HepG2 (cell line): ENCODE data around the gene CSNK1A1. TPM values are rescaled to one million over a fixed set of nuclear protein-coding genes. Genes with fewer than 3 reads are reported as not detected.

Source experiments
- ATAC-seq: fragments of 200-7000 bp; cut with Tn5 transposase; 3 replicates; pipeline ENCODE4 v1.9.1; 2020; ENCODE audit warnings: mild to moderate bottlenecking, moderate library complexity
- Bru-seq: library from RNA; stranded (reverse); fragments of 400-500 nt; gene quantifications from one replicate; lab custom pipeline; 2021; lab: Mats Ljungman, UMichigan
- BruChase-seq, 2 experiments: library from RNA; stranded (reverse); fragments of 400-500 nt; gene quantifications; one replicate each; lab custom pipeline; 2021; lab: Mats Ljungman, UMichigan
- BruUV-seq: library from RNA; stranded (reverse); fragments of 400-500 nt; replicated peaks from 2 replicates; lab custom pipeline; 2021; lab: Mats Ljungman, UMichigan
- CTCF ChIA-PET: fragments of 300-600 bp; formaldehyde crosslinking; extraction: SDS; loops from one replicate; lab custom pipeline; 2021; ENCODE audit warnings: low total read pairs, inconsistent platforms, low intra/inter-chr PET ratio; lab: Yijun Ruan, JAX
- POLR2A ChIA-PET: fragments of 350-600 bp; sonication (Branson Sonifier 250); formaldehyde crosslinking; loops from one replicate; lab custom pipeline; 2020; ENCODE audit warnings: antibody characterized with exemption, inconsistent platforms; lab: Yijun Ruan, JAX
- DNase-seq: peaks from one replicate; pipeline ENCODE4 v3.0.0-alpha.2; 2015; ENCODE audit warnings: low spot score
- FAIRE-seq: peaks from 3 replicates; lab custom pipeline; 2011; peaks lifted over from hg19 to GRCh38; lab: Jason Lieb, UNC
- H2AFZ ChIP-seq: one replicate; pipeline ENCODE4 v1.6.1; 2011; ENCODE audit warnings: low read length, inconsistent platforms
- H3K27ac ChIP-seq: fragments of 300-600 bp; 3 replicates; pipeline ENCODE4 v1.8.0; 2011; ENCODE audit warnings: mixed run types, mild to moderate bottlenecking, mixed read lengths, low read length, inconsistent platforms; ENCODE audit not compliant: insufficient read depth; ENCODE audit errors: extremely low read length
- H3K27me3 ChIP-seq, 2 experiments: fragments of 200-600 bp in 1 of 2; 2 replicates in 1 of 2; 3 replicates in 1 of 2; pipeline versions ENCODE4 v1.6.0 to v1.8.0; 2011; ENCODE audit warnings: low read length in 2 of 2, mild to moderate bottlenecking in 2 of 2, moderate library complexity in 2 of 2, inconsistent platforms in 1 of 2; ENCODE audit not compliant: insufficient read depth in 2 of 2, control insufficient read depth in 1 of 2
- H3K36me3 ChIP-seq, 2 experiments: fragments of 200-600 bp in 1 of 2; replicated peaks in 1 of 2; 2 replicates in 1 of 2; 3 replicates in 1 of 2; pipeline versions ENCODE4 v1.5.1 to v1.8.0; 2011; ENCODE audit warnings: low read length in 2 of 2, inconsistent platforms in 1 of 2; ENCODE audit not compliant: insufficient read depth in 2 of 2, control insufficient read depth in 1 of 2
- H3K4me1 ChIP-seq: 2 replicates; pipeline ENCODE4 v1.5.1; 2012; ENCODE audit warnings: low read length, inconsistent platforms; ENCODE audit not compliant: insufficient read depth
- H3K4me2 ChIP-seq: 2 replicates; pipeline ENCODE4 v1.6.0; 2011; ENCODE audit warnings: low read depth, low read length, inconsistent platforms
- H3K4me3 ChIP-seq, 3 experiments: fragments of 200-600 bp in 1 of 3; sonication (generic), shearing (Covaris generic) in 1 of 3; replicated peaks in 1 of 3; 2 replicates each; pipeline ENCODE4 v1.5.1; 2011 to 2016; ENCODE audit warnings: low read length in 3 of 3, inconsistent platforms in 2 of 3, low read depth in 2 of 3, mild to moderate bottlenecking in 2 of 3, control low read depth in 1 of 3, mixed read lengths in 1 of 3; ENCODE audit not compliant: insufficient read depth in 1 of 3
- H3K79me2 ChIP-seq: one replicate; pipeline ENCODE4 v1.6.1; 2011; ENCODE audit warnings: low read length, inconsistent platforms; ENCODE audit not compliant: insufficient read depth
- H3K9ac ChIP-seq: 2 replicates; pipeline ENCODE4 v1.6.0; 2011; ENCODE audit warnings: mild to moderate bottlenecking, low read depth, low read length, inconsistent platforms; ENCODE audit not compliant: insufficient read depth
- H3K9me3 ChIP-seq: 2 replicates; pipeline ENCODE4 v1.5.1; 2012; ENCODE audit warnings: mild to moderate bottlenecking, low read length
- H4K20me1 ChIP-seq: 2 replicates; pipeline ENCODE4 v1.6.0; 2011; ENCODE audit warnings: inconsistent platforms, mild to moderate bottlenecking, low read length, moderate library complexity; ENCODE audit not compliant: insufficient read depth
- HNRNPK ChIP-seq: fragments of 200-400 bp; formaldehyde crosslinking; IDR thresholded peaks from 2 replicates; pipeline ENCODE4 v1.6.1; 2018; ENCODE audit warnings: low read length, low read depth, moderate library complexity, mild to moderate bottlenecking; ENCODE audit not compliant: poor library complexity, severe bottlenecking
- HOXD1 ChIP-seq: sonication (generic); formaldehyde crosslinking; IDR thresholded peaks from 2 replicates; pipeline ENCODE4 v1.5.0; 2020; ENCODE audit warnings: missing genetic modification reagents
- PBX2 ChIP-seq: IDR thresholded peaks from 2 replicates; pipeline ENCODE4 v1.6.1; 2016; ENCODE audit warnings: control low read depth
- RARA ChIP-seq: IDR thresholded peaks from 2 replicates; pipeline ENCODE4 v1.6.1; 2016; ENCODE audit warnings: missing genetic modification reagents, missing compliant biosample characterization
- TBP ChIP-seq: sonication (generic); formaldehyde crosslinking; IDR thresholded peaks from 2 replicates; pipeline ENCODE4 v1.5.0; 2020; ENCODE audit warnings: missing genetic modification reagents
- THYN1 ChIP-seq: sonication (generic); formaldehyde crosslinking; IDR thresholded peaks from 2 replicates; pipeline ENCODE4 v1.8.1; 2023; ENCODE audit warnings: low read depth, mild to moderate bottlenecking, moderate library complexity, missing genetic modification reagents, borderline replicate concordance
- TSC22D2 ChIP-seq: sonication (generic); formaldehyde crosslinking; IDR thresholded peaks from 2 replicates; pipeline ENCODE4 v1.5.1; 2020; ENCODE audit warnings: missing genetic modification reagents, mild to moderate bottlenecking, borderline replicate concordance
- ZNF441 ChIP-seq: sonication (generic); formaldehyde crosslinking; IDR thresholded peaks from 2 replicates; pipeline ENCODE4 v1.7.0; 2021; ENCODE audit warnings: missing genetic modification reagents, borderline replicate concordance
- ZNF597 ChIP-seq: sonication (generic); formaldehyde crosslinking; IDR thresholded peaks from 2 replicates; pipeline ENCODE4 v1.5.0; 2020; ENCODE audit warnings: missing genetic modification reagents
- WGBS: methylation state at CpG from one replicate; pipeline ENCODE4 v1.1.6; 2017; ENCODE audit warnings: low lambda C conversion rate; 5-methylcytosine and 5-hydroxymethylcytosine counted together
- in situ Hi-C: cut with HindIII; loops from 2 replicates; pipeline ENCODE4 v1.10.0; 2017; ENCODE audit warnings: low pct_unique_long_range_greater_than_20kb; ENCODE audit not compliant: extremely low pct_ligation_motif_present
- intact Hi-C: fragments of 100-400 bp; cut with micrococcal nuclease; formaldehyde crosslinking; loops from one replicate; pipeline ENCODE4 v1.10.0; 2022; ENCODE audit not compliant: unreplicated experiment
- long read RNA-seq, 2 experiments: library from RNA in 1 of 2; library from polyadenylated mRNA in 1 of 2; stranded (forward) in 1 of 2; unstranded in 1 of 2; transcript quantifications; one replicate each; pipeline ENCODE4 v2.0.0, GENCODE V29; 2019 to 2022
- polyA minus RNA-seq, 3 experiments: library from RNA; depleted of rRNA, polyadenylated mRNA; stranded (reverse); fragments of >200 nt; gene quantifications; 2 replicates each; pipeline ENCODE4 v1.2.3, GENCODE V29; 2011; ENCODE audit warnings: low replicate concordance in 1 of 3
- polyA plus RNA-seq, 8 experiments: library from polyadenylated mRNA; depleted of rRNA in 3 of 8; stranded (reverse) in 7 of 8; unstranded in 1 of 8; fragments of >200 nt; fragmentation: Illumina TruSeq in 4 of 8; extraction: Trizol in 4 of 8; gene quantifications; 2 replicates each; pipeline versions ENCODE4 v1.2.1 to v1.2.3, GENCODE V29; 2011 to 2016; ENCODE audit warnings: low read depth in 4 of 8, missing spikeins in 1 of 8, mixed read lengths in 1 of 8; ENCODE audit not compliant: insufficient read depth in 1 of 8
- total RNA-seq, 5 experiments: library from RNA; depleted of rRNA; stranded (reverse); fragments of >200 nt; fragmentation: Illumina TruSeq; extraction: Trizol; gene quantifications; 2 replicates each; pipeline ENCODE4 v1.2.3, GENCODE V29; 2016; ENCODE audit warnings: low read depth in 1 of 5
- TF ChIP-seq, protein P1 (sequence below): sonication (generic); formaldehyde crosslinking; IDR thresholded peaks from 2 replicates; pipeline ENCODE4 v1.5.1; 2020; ENCODE audit warnings: missing genetic modification reagents, mild to moderate bottlenecking, borderline replicate concordance

CSNK1A1 gene
- total RNA-seq (2016; rRNA removed; fragmentation: Illumina TruSeq; extraction: Trizol) (149 and 210 TPM in 2 replicates), polyA plus RNA-seq (2011; rRNA removed) (77.3 and 89.0 TPM in 2 replicates), polyA minus RNA-seq (2011; rRNA and poly(A)+ RNA removed; ENCODE audit: low replicate concordance) (117 and 141 TPM in 2 replicates), Bru-seq, nascent RNA (percentile 97 among the genes with signal in this experiment), BruChase-seq, experiment 1, labeled RNA remaining after a 6-hour chase (percentile 93 among the genes with signal in this experiment), BruChase-seq, experiment 2, labeled RNA remaining after a 2-hour chase (percentile 92 among the genes with signal in this experiment)
- 27.1 and 35.7 TPM in 2 replicates for total RNA-seq (2016; cell fraction: cytosol; rRNA removed; fragmentation: Illumina TruSeq; extraction: Trizol; ENCODE audit: low read depth)
- total RNA-seq (2016; cell fraction: insoluble cytoplasmic fraction; rRNA removed; fragmentation: Illumina TruSeq; extraction: Trizol) = 145 and 212 TPM in 2 replicates
- 84.4 and 87.9 TPM in 2 replicates for total RNA-seq (2016; cell fraction: membrane; rRNA removed; fragmentation: Illumina TruSeq; extraction: Trizol)
- total RNA-seq (2016; cell fraction: nucleus; rRNA removed; fragmentation: Illumina TruSeq; extraction: Trizol) = 98.3 and 111 TPM in 2 replicates
- polyA plus RNA-seq (2011; cell fraction: cytosol; rRNA removed) = 49.1 and 57.0 TPM in 2 replicates
- polyA plus RNA-seq (2011; cell fraction: nucleus; rRNA removed) = 50.7 and 55.7 TPM in 2 replicates
- 65.5 and 78.7 TPM in 2 replicates for polyA plus RNA-seq (2012)
- 15.0 and 20.3 TPM in 2 replicates for polyA plus RNA-seq (2016; cell fraction: cytosol; fragmentation: Illumina TruSeq; extraction: Trizol; ENCODE audit: low read depth)
- polyA plus RNA-seq (2016; cell fraction: insoluble cytoplasmic fraction; fragmentation: Illumina TruSeq; extraction: Trizol; ENCODE audit: low read depth) = 121 and 123 TPM in 2 replicates
- 29.6 and 36.5 TPM in 2 replicates for polyA plus RNA-seq (2016; cell fraction: membrane; fragmentation: Illumina TruSeq; extraction: Trizol; ENCODE audit: low read depth)
- polyA plus RNA-seq (2016; cell fraction: nucleus; fragmentation: Illumina TruSeq; extraction: Trizol; ENCODE audit: insufficient read depth, low read depth) = 67.9 and 69.0 TPM in 2 replicates
- polyA minus RNA-seq (2011; cell fraction: cytosol; rRNA and poly(A)+ RNA removed) = 108 and 126 TPM in 2 replicates
- polyA minus RNA-seq (2011; cell fraction: nucleus; rRNA and poly(A)+ RNA removed) = 187 and 216 TPM in 2 replicates
- long read RNA-seq, experiment 1, full-length matches to known transcripts = 77 of 198 reads
- long read RNA-seq, experiment 1, partial matches to known transcripts = 56 of 198 reads
- long read RNA-seq, experiment 1, other reads (novel, unspliced or antisense) = 65 of 198 reads
- long read RNA-seq, experiment 2, full-length matches to known transcripts = 70 of 226 reads
- long read RNA-seq, experiment 2, partial matches to known transcripts = 9 of 226 reads
- long read RNA-seq, experiment 2, other reads (novel, unspliced or antisense) = 147 of 226 reads

- H3K27me3 ChIP-seq = no peaks in the 10 kb centered on the region; a peak in 1 of 5 replicates
- 0% methylated on average over 10 of the region's 67 CpGs for WGBS
- peaks cover 7% of the 10 kb centered on the region; the same call in 1 of the 2 replicates for H4K20me1 ChIP-seq
- intact Hi-C loops (loop anchor here (2.0 to 5.0 kb wide), 2 partner anchors 54 to 109 kb away; no protein-coding TSS in a partner anchor), in situ Hi-C loops (loop anchor here (5.0 to 25.0 kb wide), 2 partner anchors 99 to 414 kb away; partner anchors contain the start of gene ABLIM3)
- peak within 1 kb of the TSS; percentile 82 for H2AFZ ChIP-seq
- POLR2A ChIA-PET = interaction anchor here (0.7 to 2.1 kb wide), 22 partner anchors 8 to 475 kb away, joined by 3 to 19 read pairs (median 6); partner anchors contain the start of genes GRPEL2 and PCYOX1L
- H3K9ac ChIP-seq = peak within 1 kb of the TSS; percentile 98
- H3K36me3 ChIP-seq = peaks cover 2 to 9% of the 10 kb centered on the region in 2 experiments; a peak in 3 of 5 replicates
- FAIRE-seq = peak; percentile 94
- CTCF ChIA-PET = interaction anchor here (1.3 kb wide), 1 partner anchor 109 kb away, joined by 4 read pairs; no protein-coding TSS in a partner anchor
- peak within 1 kb of the TSS; percentile 89 for H3K4me2 ChIP-seq
- H3K4me3 ChIP-seq = peak within 1 kb of the TSS; percentile 95 to 99 (median 98)
- peaks cover 49% of the 10 kb centered on the region for H3K79me2 ChIP-seq
- H3K27ac ChIP-seq = peak within 1 kb of the TSS; percentile 97
- DNase-seq = peak; percentile 95
- no peaks in the 10 kb centered on the region for H3K9me3 ChIP-seq
- BruUV-seq = no TSS peak
- peak; percentile 93 for ATAC-seq
- peaks cover 35% of the 10 kb centered on the region for H3K4me1 ChIP-seq
- no peak for TF ChIP-seq HOXD1 (CRISPR knock-in tag)
- TF ChIP-seq THYN1 (CRISPR knock-in tag) = no peak
- TF ChIP-seq TSC22D2 (CRISPR knock-in tag) = peak; percentile 16; the same call in 1 of the 2 replicates
- TF ChIP-seq RARA = peak; percentile 33; the same call in 1 of the 2 replicates
- no peak for TF ChIP-seq HNRNPK
- TF ChIP-seq ZNF441 (CRISPR knock-in tag) = peak; percentile 59; the same call in 1 of the 2 replicates
- TF ChIP-seq, protein P1, sequence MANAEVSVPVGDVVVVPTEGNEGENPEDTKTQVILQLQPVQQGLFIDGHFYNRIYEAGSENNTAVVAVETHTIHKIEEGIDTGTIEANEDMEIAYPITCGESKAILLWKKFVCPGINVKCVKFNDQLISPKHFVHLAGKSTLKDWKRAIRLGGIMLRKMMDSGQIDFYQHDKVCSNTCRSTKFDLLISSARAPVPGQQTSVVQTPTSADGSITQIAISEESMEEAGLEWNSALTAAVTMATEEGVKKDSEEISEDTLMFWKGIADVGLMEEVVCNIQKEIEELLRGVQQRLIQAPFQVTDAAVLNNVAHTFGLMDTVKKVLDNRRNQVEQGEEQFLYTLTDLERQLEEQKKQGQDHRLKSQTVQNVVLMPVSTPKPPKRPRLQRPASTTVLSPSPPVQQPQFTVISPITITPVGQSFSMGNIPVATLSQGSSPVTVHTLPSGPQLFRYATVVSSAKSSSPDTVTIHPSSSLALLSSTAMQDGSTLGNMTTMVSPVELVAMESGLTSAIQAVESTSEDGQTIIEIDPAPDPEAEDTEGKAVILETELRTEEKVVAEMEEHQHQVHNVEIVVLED (CRISPR knock-in tag) = peak; percentile 94
- TF ChIP-seq TBP (CRISPR knock-in tag) = no peak; the same call in 1 of the 2 replicates
- no peak for TF ChIP-seq ZNF597 (CRISPR knock-in tag)
- TF ChIP-seq PBX2 (CRISPR knock-in tag) = no peak; the same call in 1 of the 2 replicates
Observed at GRCh38 chr5:149551227-149552037, at the start of gene CSNK1A1. CSNK1A1 (minus strand) TSS chr5:149551439; CDS start chr5:149550964, 475 bp downstream.
